Endothelial cell of umbilical vein (primary cell): ENCODE results near the gene RAB24. TPM values are rescaled to one million over a fixed set of nuclear protein-coding genes. Genes with fewer than 3 reads are reported as not detected.

Experiments
- BruUV-seq: library from RNA; stranded (reverse); fragments of 400-500 nt; replicated peaks from 2 replicates; lab custom pipeline; 2021; lab: Mats Ljungman, UMichigan
- CTCF ChIA-PET: fragments of 300-600, 350-600 bp; sonication (Branson Sonifier 250); formaldehyde crosslinking; loops from one replicate; lab custom pipeline; 2021; ENCODE audit warnings: antibody characterized with exemption, inconsistent platforms; lab: Charles Lee
- POLR2A ChIA-PET: fragments of 300-600, 350-600 bp; sonication (Branson Sonifier 250); formaldehyde crosslinking; loops from one replicate; lab custom pipeline; 2021; ENCODE audit warnings: antibody characterized with exemption, inconsistent platforms; lab: Charles Lee
- DNase-seq: peaks from one replicate; pipeline ENCODE4 v3.0.0-alpha.2; 2011; ENCODE audit warnings: low read depth, low spot score
- FAIRE-seq: peaks from 2 replicates; lab custom pipeline; 2011; peaks lifted over from hg19 to GRCh38; lab: Jason Lieb, UNC
- H2AFZ ChIP-seq: 2 replicates; pipeline ENCODE4 v1.6.0; 2012; ENCODE audit warnings: low read depth, low read length, control low read depth, inconsistent platforms
- H3K27ac ChIP-seq: 2 replicates; pipeline ENCODE4 v1.5.1; 2011; ENCODE audit warnings: low read depth, mild to moderate bottlenecking, control low read depth, low read length, moderate library complexity; ENCODE audit not compliant: insufficient read depth
- H3K27me3 ChIP-seq, 2 experiments: 2 replicates each; pipeline versions ENCODE4 v1.6.0 to v1.6.1; 2011; ENCODE audit warnings: low read length in 2 of 2, mixed read lengths in 1 of 2; ENCODE audit not compliant: control insufficient read depth in 2 of 2, insufficient read depth in 2 of 2
- H3K36me3 ChIP-seq, 2 experiments: 2 replicates in 1 of 2; 3 replicates in 1 of 2; pipeline ENCODE4 v1.5.1; 2011; ENCODE audit warnings: low read length in 2 of 2, mild to moderate bottlenecking in 1 of 2, moderate library complexity in 1 of 2; ENCODE audit not compliant: control insufficient read depth in 2 of 2, insufficient read depth in 2 of 2; ENCODE audit errors: extremely low read depth in 1 of 2
- H3K4me1 ChIP-seq: 3 replicates; pipeline ENCODE4 v1.5.1; 2011; ENCODE audit warnings: mild to moderate bottlenecking, low read length; ENCODE audit not compliant: control insufficient read depth, insufficient read depth; ENCODE audit errors: extremely low read depth
- H3K4me2 ChIP-seq: 2 replicates; pipeline ENCODE4 v1.6.1; 2011; ENCODE audit warnings: low read length, control low read depth, mixed read lengths; ENCODE audit not compliant: insufficient read depth
- H3K4me3 ChIP-seq, 3 experiments: fragments of 200-600 bp in 1 of 3; sonication (generic), shearing (Covaris generic) in 1 of 3; replicated peaks in 1 of 3; 2 replicates each; pipeline ENCODE4 v1.5.1; 2011 to 2016; ENCODE audit warnings: control low read depth in 3 of 3, low read length in 3 of 3, mild to moderate bottlenecking in 2 of 3, inconsistent platforms in 1 of 3, low read depth in 1 of 3, moderate library complexity in 1 of 3; ENCODE audit not compliant: insufficient read depth in 1 of 3
- H3K79me2 ChIP-seq: 2 replicates; pipeline ENCODE4 v1.6.0; 2012; ENCODE audit warnings: low read length, inconsistent platforms; ENCODE audit not compliant: control insufficient read depth, insufficient read depth
- H3K9ac ChIP-seq: replicated peaks from 2 replicates; pipeline ENCODE3; 2011; ENCODE audit warnings: low read length, control low read depth; ENCODE audit not compliant: insufficient read depth; ENCODE audit errors: extremely low read depth
- H3K9me1 ChIP-seq: replicated peaks from 3 replicates; pipeline ENCODE4 v1.6.0; 2011; ENCODE audit warnings: mild to moderate bottlenecking, low read length; ENCODE audit not compliant: control insufficient read depth, insufficient read depth; ENCODE audit errors: extremely low read depth
- H3K9me3 ChIP-seq: replicated peaks from 2 replicates; pipeline ENCODE4 v1.5.1; 2012; ENCODE audit warnings: low read length, inconsistent platforms; ENCODE audit not compliant: control insufficient read depth, insufficient read depth
- H4K20me1 ChIP-seq: replicated peaks from 2 replicates; pipeline ENCODE3; 2011; ENCODE audit warnings: mild to moderate bottlenecking, low read length; ENCODE audit not compliant: control insufficient read depth, insufficient read depth; ENCODE audit errors: extremely low read depth
- CTCF ChIP-seq, 2 donors: IDR thresholded peaks; 1 replicate in 1 of 2; 2 replicates in 1 of 2; pipeline ENCODE4 v1.5.1; 2011; ENCODE audit warnings: low read length in 2 of 2, mild to moderate bottlenecking in 2 of 2, moderate library complexity in 2 of 2, control low read depth in 1 of 2, inconsistent platforms in 1 of 2, low read depth in 1 of 2; ENCODE audit not compliant: insufficient read depth in 1 of 2; ENCODE audit errors: extremely low read depth in 1 of 2
- EZH2 ChIP-seq: IDR thresholded peaks from 2 replicates; pipeline ENCODE4 v1.6.1; 2012; ENCODE audit warnings: borderline replicate concordance, low read depth, mild to moderate bottlenecking, moderate library complexity, low read length, inconsistent platforms; ENCODE audit not compliant: severe bottlenecking
- MYC ChIP-seq: IDR thresholded peaks from one replicate; pipeline ENCODE4 v1.6.1; 2011; ENCODE audit warnings: mild to moderate bottlenecking, low read depth, low read length
- POLR2A ChIP-seq: IDR thresholded peaks from 2 replicates; pipeline ENCODE4 v1.6.1; 2012; ENCODE audit warnings: low read depth, mild to moderate bottlenecking, control low read depth, low read length
- POLR2AphosphoS5 ChIP-seq: IDR thresholded peaks from 2 replicates; pipeline ENCODE4 v1.6.1; 2012; ENCODE audit warnings: low read depth, mild to moderate bottlenecking, control low read depth, low read length, moderate library complexity; ENCODE audit not compliant: insufficient read depth
- dilution Hi-C: fragments of 300-500 bp; cut with MboI; formaldehyde crosslinking; loops from one replicate; pipeline ENCODE4 v1.15.0; 2019; ENCODE audit warnings: low sequenced_read_pairs; ENCODE audit not compliant: extremely low pct_ligation_motif_present
- intact Hi-C: fragments of 100-400 bp; cut with micrococcal nuclease; formaldehyde crosslinking; loops from one replicate; pipeline ENCODE4 v1.10.0; 2022
- polyA plus RNA-seq, 4 experiments: library from polyadenylated mRNA; depleted of rRNA in 3 of 4; stranded (reverse) in 3 of 4; unstranded in 1 of 4; fragments of >200 nt; gene quantifications; 2 replicates each; pipeline versions ENCODE4 v1.2.1 to v1.2.3, GENCODE V29; 2011 to 2012; ENCODE audit warnings: missing spikeins in 1 of 4
- total RNA-seq: library from RNA; stranded (reverse); gene quantifications from 2 replicates; pipeline ENCODE4 v1.2.3, GENCODE V29; 2021

The RAB24 gene
- total and polyA plus RNA-seq, 2 donors (not counting 3 experiments of a cell fraction or from before 2014, with no cell fraction given): 20.7 to 44.0 TPM

GRCh38 chr5:177338251-177339106, 35.0 kb upstream of the RAB24 start:
- TF ChIP-seq POLR2A (no peak), CTCF (IDR thresholded peaks at IDR 0.05; ENCODE audit: extremely low read depth in 1 of 2, insufficient read depth in 1 of 2, low read depth in 1 of 2, low read length in 2 of 2) (no peak), POLR2AphosphoS5 (no peak), EZH2 (no peak), MYC (no peak)
- Histone ChIP-seq H3K36me3 (peaks cover 6 to 52% of the 10 kb centered on the region in 2 experiments), H3K9me1 (no peaks in the 10 kb centered on the region), H3K9ac (no peak overlapping the region), H3K9me3 (no peaks in the 10 kb centered on the region), H3K4me2 (no peak overlapping the region), H3K4me1 (no peaks in the 10 kb centered on the region), H4K20me1 (peaks cover 3% of the 10 kb centered on the region), H2AFZ (no peak overlapping the region), H3K79me2 (peaks cover 21% of the 10 kb centered on the region), H3K27me3 (no peaks in the 10 kb centered on the region), H3K4me3 (no peak overlapping the region), H3K27ac (no peak overlapping the region)
- no TSS peak for BruUV-seq
- DNase-seq (no peak), FAIRE-seq (no peak)
- ChIA-PET CTCF (interaction anchor here (1.0 kb wide), 1 partner anchor 29 kb away, joined by 4 read pairs; no protein-coding TSS in a partner anchor), POLR2A (no interaction called here)
- intact Hi-C loops (no loop called here), dilution Hi-C loops (no loop called here)
